ENCODE results near the gene SERPINB6. TPM values are rescaled to one million over a fixed set of nuclear protein-coding genes. Genes with fewer than 3 reads are reported as not detected.
"Not testable (repeated sequence)": the region's sequence is repeated elsewhere in the genome, so short reads cannot be mapped to it uniquely, and the experiment has no call there.

Gene SERPINB6
- polyA plus RNA-seq, 6 donors from 2014 or later, result 30.2 to 90.6 (median 71.2) TPM

DNA sequence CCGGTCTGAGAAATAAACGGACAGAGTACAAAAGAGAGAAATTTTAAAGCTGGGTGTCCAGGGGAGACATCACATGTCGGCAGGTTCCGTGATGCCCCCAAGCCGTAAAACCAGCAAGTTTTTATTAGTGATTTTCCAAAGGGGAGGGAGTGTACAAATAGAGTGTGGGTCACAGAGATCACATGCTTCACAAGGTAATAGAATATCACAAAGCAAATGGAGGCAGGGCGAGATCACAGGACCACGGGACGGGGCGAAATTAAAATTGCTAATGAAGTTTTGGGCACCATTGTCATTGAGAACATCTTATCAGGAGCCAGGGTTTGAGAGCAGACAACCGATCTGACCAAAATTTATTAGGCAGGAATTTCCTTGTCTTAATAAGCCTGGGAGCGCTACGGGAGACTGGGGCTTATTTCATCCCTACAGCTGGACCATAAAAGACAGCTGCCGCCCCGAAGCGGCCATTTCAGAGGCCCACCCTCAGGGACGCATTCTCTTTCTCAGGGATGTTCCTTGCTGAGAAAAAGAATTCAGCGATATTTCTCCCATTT is 37.4 kb upstream of the SERPINB6 start:
- H3K4me1 Mint-ChIP-seq; H3K4me3 Mint-ChIP-seq; H3K27ac Mint-ChIP-seq; DNase-seq; ATAC-seq (ENCODE audit: low read depth in 2 of 2); H3K27me3 Mint-ChIP-seq: not testable (repeated sequence)
- Mint-ChIP-seq H3K9me3 (peaks cover 5 to 40% (median 33%) of the 10 kb centered on the region in 7 donors), H3K36me3 (peaks cover 39 to 54% of the 10 kb centered on the region in 2 donors)

DNA sequence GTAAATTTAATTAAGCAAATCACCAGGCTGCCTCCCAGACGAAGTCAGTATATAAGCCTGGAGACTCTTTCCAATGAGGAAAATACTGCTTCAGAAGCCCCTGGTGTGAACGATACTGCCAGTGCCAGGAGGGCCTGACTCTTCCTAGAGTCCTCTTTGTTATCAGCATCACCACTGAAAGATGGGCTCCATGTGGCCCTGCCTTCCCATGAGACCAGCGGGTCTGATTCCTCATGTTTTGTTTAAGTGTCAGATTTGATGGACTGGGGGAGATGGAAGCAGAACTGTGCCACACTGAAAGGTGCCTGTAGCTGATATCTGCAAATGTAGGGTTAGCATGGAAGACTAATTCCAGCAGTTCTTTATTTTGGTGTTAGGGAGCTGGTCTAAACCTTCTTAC is 36.2 kb upstream of the SERPINB6 start:
- no peaks in the 10 kb centered on the region for H3K27me3 Mint-ChIP-seq
- DNase-seq, result no peak
- H3K36me3 Mint-ChIP-seq, result peaks cover 33 to 50% of the 10 kb centered on the region in 2 donors
- H3K4me3 Mint-ChIP-seq, result no peak overlapping the region
- H3K9me3 Mint-ChIP-seq, result peaks cover 5 to 35% (median 27%) of the 10 kb centered on the region in 7 donors
- no peak overlapping the region for H3K27ac Mint-ChIP-seq
- no peak for ATAC-seq (ENCODE audit: low read depth in 2 of 2)
- H3K4me1 Mint-ChIP-seq, result peaks cover 0 to 5% (median 0%) of the 10 kb centered on the region in 3 donors

DNA sequence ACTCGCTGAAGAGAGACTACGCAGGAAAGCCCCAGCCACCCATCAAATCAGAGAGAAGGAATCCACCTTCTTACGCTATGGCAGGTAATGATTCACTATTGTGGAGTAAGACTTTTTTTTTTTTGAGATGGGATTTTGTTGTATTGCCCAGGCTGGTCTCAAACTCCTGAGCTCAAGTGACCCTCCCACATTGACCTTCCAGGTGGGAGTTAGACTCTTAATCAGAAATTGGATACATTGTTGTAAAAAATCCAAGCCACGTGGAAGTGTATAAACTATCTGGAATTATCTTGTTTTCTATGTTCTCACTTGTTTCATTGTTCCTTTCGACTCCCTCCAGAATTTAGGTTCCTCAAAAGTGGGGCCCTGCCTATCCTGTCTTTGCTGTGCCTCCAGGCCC is 35.1 kb upstream of the SERPINB6 start:
- Mint-ChIP-seq H3K9me3 (peaks cover 5 to 24% (median 16%) of the 10 kb centered on the region in 7 donors), H3K4me3 (no peak overlapping the region), H3K27ac (no peak overlapping the region), H3K36me3 (peaks cover 24 to 39% of the 10 kb centered on the region in 2 donors), H3K4me1 (peaks cover 0 to 7% (median 4%) of the 10 kb centered on the region in 3 donors), H3K27me3 (no peaks in the 10 kb centered on the region)
- DNase-seq, result no peak
- no peak for ATAC-seq (ENCODE audit: low read depth in 2 of 2)

DNA sequence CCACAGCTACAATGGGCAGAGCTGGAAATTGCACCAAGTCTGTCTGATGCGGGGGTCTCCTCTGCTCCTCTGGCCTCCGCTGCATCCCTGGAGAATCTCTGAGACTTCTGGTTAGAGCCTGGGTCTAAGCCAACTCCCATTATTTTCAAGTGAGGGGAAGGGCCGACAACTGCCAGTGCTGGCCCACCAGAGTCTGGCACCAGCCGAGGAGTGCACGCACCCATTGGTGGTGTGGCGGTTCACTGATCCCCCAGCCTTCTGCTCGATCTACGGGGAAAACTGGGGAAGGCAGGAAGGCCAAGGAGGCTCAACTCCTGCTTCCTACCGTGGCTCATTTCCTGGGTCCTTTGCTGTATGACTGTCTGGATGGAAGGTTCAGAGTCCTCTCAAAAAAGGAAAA is 34.5 kb upstream of the SERPINB6 start:
- H3K36me3 Mint-ChIP-seq, result peaks cover 18 to 33% of the 10 kb centered on the region in 2 donors
- DNase-seq (no peak), ATAC-seq (ENCODE audit: low read depth in 2 of 2) (no peak)
- H3K4me1 Mint-ChIP-seq, result peaks cover 4 to 7% (median 4%) of the 10 kb centered on the region in 3 donors
- peaks cover 5 to 20% (median 10%) of the 10 kb centered on the region in 7 donors for H3K9me3 Mint-ChIP-seq
- H3K27ac Mint-ChIP-seq, result no peak overlapping the region
- H3K27me3 Mint-ChIP-seq, result no peaks in the 10 kb centered on the region
- no peak overlapping the region for H3K4me3 Mint-ChIP-seq

DNA sequence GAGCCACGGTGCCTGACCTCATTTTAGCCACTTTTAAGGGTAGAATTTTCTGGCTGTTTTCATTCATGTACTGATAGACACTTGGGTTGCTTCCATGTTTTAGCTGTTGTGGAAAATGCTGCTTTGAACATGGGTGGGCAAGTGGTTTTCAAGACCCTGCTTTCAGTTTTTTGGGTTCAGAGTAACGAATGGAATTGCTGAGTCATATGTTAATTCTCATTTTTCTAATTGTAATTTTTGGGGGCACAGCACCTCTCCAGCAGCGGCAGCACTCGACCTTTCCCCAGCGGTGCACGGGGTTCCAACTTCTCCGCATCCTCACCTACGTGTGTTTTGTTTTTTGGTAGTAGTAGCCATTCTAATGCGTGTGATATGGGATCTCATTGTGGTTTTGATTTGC is 33.7 kb upstream of the SERPINB6 start:
- Mint-ChIP-seq H3K27me3 (no peaks in the 10 kb centered on the region), H3K36me3 (peaks cover 10 to 25% of the 10 kb centered on the region in 2 donors), H3K4me3 (peak overlapping the region in 1 of 8 donors; percentile 24), H3K4me1 (peaks cover 4 to 9% (median 7%) of the 10 kb centered on the region in 3 donors), H3K9me3 (peaks cover 0 to 12% (median 3%) of the 10 kb centered on the region in 7 donors), H3K27ac (no peak overlapping the region)
- no peak for ATAC-seq (ENCODE audit: low read depth in 2 of 2)
- DNase-seq, result no peak

DNA sequence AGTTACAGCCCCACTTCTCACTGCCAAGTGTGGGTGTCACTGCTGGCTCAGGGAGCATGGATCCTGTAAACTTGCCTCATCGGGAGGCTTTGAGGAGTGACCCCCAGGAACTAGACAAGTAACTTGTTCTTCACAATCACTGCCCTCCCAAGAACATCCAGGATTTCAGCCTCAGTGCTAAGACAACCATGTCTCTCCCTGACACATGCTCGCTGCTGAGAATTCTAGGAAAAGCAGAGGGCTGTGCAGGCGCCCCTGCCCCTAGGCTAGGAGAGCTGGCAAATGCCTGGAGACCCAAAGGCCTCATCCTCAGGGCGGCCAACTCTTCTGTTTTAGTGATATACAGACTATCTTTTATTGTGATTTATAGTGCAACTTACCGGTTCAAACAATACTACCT is 31.9 kb upstream of the SERPINB6 start:
- Mint-ChIP-seq H3K4me3 (peak overlapping the region in 2 of 8 donors; percentile 26 to 43), H3K36me3 (peaks cover 7 to 12% of the 10 kb centered on the region in 2 donors), H3K4me1 (peaks cover 14 to 20% (median 17%) of the 10 kb centered on the region in 3 donors)
- H3K9me3 Mint-ChIP-seq; ATAC-seq (ENCODE audit: low read depth in 2 of 2); H3K27ac Mint-ChIP-seq; H3K27me3 Mint-ChIP-seq; DNase-seq: not testable (repeated sequence)

DNA sequence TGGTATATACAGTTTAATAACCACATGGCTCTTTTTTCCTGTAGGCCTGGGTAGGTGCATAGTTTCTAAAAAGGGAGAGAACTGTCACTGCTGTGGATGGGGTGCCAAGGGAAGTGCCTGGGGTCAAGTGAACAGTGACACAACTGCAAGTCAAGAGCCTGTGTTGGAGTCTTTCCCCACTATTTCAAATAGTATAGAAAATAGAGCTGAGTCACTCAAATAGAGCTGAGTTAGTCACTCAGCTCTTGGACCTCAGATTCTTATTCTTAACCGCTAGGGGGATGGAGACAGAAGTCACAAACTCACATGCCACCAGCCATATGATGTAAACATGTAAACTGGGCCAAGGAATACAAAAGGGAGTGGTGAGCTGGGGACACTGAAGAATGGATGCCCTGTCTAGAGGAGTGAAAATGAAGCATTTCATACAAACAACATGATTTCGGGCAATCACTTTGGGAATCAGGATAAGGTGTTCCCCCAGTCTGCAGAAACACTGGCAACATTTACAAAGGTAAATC is 30.5 kb upstream of the SERPINB6 start:
- Mint-ChIP-seq H3K27me3 (no peaks in the 10 kb centered on the region), H3K9me3 (no peaks in the 10 kb centered on the region), H3K27ac (no peak overlapping the region), H3K4me3 (peak overlapping the region in 4 of 8 donors; percentile 13 to 88 (median 22)), H3K36me3 (peaks cover 5 to 8% of the 10 kb centered on the region in 2 donors), H3K4me1 (peaks cover 14 to 24% (median 17%) of the 10 kb centered on the region in 3 donors)
- DNase-seq (peak; percentile 21), ATAC-seq (ENCODE audit: low read depth in 2 of 2) (no peak)

DNA sequence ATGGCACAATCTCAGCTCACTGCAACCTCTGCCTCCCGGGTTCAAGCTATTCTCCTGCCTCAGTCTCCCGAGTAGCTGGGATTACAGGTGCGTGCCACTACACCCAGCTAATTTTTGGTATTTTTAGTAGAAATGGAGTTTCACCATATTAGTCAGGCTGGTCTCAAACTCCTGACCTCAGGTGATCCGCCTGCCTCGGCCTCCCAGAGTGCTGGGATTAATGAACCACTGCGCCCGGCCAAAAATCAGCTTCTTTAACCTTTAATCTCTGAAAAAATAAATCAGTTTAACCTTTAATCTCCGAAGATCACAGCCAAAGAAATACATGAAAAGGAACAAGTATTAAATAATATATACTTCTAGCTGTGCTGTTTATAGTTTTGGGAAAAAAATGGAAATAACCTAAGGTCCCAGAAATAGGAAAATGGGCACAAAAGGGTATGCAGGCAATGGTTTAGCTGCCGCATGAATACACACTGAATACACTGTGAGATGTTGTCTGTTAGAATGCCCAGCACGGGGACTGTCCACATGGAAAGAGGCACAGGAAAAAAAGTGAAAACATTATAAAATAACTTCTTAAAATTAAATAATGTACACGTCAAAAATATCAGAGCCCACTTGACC is 29.9 kb upstream of the SERPINB6 start:
- DNase-seq (no peak), ATAC-seq (ENCODE audit: low read depth in 2 of 2) (no peak)
- H3K4me1 Mint-ChIP-seq, result peaks cover 14 to 25% (median 17%) of the 10 kb centered on the region in 3 donors
- H3K36me3 Mint-ChIP-seq, result peaks cover 0 to 5% of the 10 kb centered on the region in 2 donors
- peak overlapping the region in 1 of 6 donors; percentile 47 for H3K27ac Mint-ChIP-seq
- no peaks in the 10 kb centered on the region for H3K9me3 Mint-ChIP-seq
- no peaks in the 10 kb centered on the region for H3K27me3 Mint-ChIP-seq
- peak overlapping the region; percentile 65 to 93 (median 88) for H3K4me3 Mint-ChIP-seq

DNA sequence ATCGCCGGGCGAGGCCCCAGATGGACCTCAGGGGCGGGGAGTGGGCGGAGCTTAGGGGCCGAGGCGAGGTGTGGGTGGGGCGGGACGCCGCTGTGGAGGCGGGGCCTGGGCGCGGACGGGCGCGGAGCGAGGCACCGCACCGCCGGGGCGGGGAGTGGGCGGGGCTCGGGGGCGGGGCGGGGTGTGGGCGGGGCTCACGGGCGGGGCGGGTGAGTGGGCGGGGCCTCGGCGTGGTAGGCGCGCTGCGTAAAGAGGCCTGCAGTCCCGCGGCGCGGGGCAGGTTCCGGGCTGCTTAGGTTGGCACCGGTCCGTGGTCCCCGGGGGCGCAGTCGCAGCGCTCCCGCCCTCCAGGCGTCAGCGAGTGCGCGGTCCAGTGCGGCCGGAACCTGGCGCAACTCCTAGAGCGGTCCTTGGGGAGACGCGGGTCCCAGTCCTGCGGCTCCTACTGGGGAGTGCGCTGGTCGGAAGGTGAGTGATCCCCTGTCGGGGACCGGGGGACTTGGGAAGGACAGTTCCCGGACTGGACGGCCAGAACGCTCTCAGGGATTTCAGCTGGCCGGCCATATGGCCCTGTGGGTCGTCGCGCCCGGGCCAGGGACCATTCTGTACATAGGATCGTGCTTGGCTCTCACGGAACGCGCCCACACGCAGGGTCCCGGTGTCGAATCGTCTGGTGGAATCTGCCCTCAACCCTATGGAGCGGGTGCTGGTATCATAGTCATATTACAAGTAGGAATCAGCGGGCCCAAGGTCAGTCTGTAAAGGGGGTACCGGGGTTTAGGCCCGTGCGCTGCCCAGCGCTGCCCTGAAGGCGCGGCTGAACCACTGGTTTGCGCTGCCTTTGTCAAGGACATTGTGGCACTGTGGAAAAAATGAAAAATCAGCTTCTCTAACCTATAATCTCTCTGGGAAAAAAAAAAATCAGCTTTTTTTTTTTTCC is 28.5 kb upstream of the SERPINB6 start, which contains the start of gene NQO2:
Gene NQO2, plus strand, starts transcription at position 277 of the 940 bp plus-strand sequence. CDS start 6,659 bp downstream, outside the sequence.
- Mint-ChIP-seq H3K27me3 (no peaks in the 10 kb centered on the region), H3K9me3 (no peaks in the 10 kb centered on the region), H3K4me3 (peak within 1 kb of the TSS; percentile 80 to 94 (median 90))

DNA sequence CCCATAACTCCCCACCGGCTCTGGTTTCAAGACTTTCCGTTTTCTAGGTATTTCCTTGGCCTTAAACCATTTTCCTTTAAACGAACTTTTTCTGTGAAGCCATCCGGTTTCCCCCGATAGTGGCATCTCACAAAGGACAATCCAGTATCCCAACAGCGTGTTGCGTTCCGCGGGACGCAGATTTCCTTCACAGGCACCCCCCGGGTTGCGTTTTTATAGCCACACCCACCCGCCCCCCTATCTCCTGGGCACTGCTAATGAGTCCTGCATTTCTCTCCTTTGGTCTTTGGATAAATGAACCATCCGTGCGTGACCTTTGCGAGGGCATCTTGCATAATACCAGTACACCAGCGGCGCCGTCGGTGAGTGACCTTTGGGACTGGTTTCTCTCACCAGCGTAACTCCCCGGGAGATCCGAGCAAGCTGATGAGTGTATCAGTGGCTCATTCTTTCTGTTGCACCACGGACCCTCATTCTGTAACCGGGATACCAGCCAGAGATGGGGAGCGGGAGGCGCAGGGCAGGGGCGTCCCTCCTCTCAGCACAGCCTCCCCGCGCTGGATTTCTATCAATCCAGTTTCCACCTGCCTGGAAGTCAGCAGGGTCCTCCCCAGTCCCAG is 27.7 kb upstream of the SERPINB6 start:
- Mint-ChIP-seq H3K4me3 (peak overlapping the region; percentile 80 to 94 (median 89)), H3K27me3 (no peaks in the 10 kb centered on the region), H3K4me1 (peaks cover 14 to 25% (median 17%) of the 10 kb centered on the region in 3 donors), H3K9me3 (no peaks in the 10 kb centered on the region), H3K27ac (peak overlapping the region in 3 of 6 donors; percentile 86 to 92 (median 88)), H3K36me3 (no peaks in the 10 kb centered on the region)
- DNase-seq, result no peak
- ATAC-seq (ENCODE audit: low read depth in 2 of 2), result peak; percentile 7 to 23

More for the DNA sequence above, 28.5 kb upstream of the SERPINB6 start, which contains the start of gene NQO2:
- DNase-seq, result peak; percentile 82
- Mint-ChIP-seq H3K4me1 (peaks cover 14 to 25% (median 17%) of the 10 kb centered on the region in 3 donors), H3K36me3 (no peaks in the 10 kb centered on the region), H3K27ac (peak within 1 kb of the TSS; percentile 49 to 93 (median 87))
- ATAC-seq (ENCODE audit: low read depth in 2 of 2), result peak; percentile 71 to 77

DNA sequence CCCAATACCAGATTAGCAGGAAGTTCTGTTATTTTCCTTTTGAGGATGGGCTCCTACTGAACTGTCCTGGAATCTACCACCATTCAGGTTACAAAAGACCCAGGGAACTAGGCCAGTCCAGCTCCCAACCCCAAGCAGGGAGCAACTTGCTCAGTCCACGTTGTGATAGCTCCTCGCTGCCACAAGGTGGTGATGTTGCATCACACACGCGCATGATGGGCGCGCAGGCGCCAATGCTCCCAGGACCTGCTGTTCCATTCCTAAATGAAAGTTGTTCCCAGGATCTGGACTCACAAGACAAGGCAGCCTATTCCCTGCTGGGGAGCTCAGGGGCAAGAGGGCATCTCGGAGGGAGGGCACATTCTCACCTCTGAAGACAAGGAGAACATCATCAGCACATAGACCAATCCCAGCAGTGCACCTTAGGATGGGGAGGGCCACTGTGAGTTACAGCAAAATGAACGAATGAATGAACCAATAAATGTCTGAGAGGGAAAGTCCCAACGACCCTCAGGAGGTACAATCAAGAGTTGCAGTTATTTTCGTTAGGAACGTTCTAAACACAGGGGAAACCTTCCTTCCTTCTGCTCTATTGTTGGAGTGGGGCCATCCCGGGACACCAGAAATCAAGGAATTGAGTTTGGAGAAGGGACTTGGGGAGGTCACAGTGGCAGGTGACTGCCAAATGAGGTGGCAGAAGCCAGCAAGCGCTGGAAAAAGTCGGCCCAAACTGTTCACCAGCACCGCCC is 27.1 kb upstream of the SERPINB6 start:
- ATAC-seq (ENCODE audit: low read depth in 2 of 2) (peak; percentile 58 to 68), DNase-seq (peak; percentile 72)
- not testable (repeated sequence) for H3K27me3 Mint-ChIP-seq, H3K36me3 Mint-ChIP-seq, H3K9me3 Mint-ChIP-seq
- Mint-ChIP-seq H3K4me3 (peak overlapping the region; percentile 80 to 94 (median 89)), H3K27ac (peak overlapping the region in 3 of 6 donors; percentile 62 to 92 (median 88)), H3K4me1 (peaks cover 14 to 25% (median 17%) of the 10 kb centered on the region in 3 donors)

DNA sequence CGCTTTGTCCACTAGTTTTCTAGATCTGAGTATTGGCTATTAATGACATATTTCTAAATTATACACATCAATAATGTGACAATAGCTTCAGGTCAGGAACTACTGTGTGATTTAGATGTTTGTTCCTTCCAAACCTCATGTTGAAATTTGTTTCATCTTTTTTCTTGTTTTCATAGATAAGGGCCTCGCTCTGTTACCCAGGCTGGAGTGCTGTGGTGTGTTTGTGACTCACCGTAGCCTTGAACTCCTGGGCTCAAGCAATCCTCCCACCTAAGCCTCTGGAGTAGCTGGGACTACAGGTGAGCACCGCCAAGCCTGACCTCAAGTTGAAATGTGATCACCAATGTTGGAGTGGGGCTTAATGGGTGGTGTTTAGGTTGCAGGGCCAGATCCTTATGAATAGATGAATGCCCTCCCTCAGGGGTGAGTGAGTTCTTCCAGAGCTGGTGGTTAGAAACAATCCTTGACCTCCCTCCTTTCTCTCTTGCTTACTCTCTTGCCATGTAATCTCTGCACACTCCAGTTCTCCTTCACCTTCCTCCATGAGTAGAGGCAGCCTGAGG is 22.5 kb upstream of the SERPINB6 start:
- Mint-ChIP-seq H3K9me3 (no peaks in the 10 kb centered on the region), H3K27ac (peak overlapping the region in 1 of 6 donors; percentile 6)

More for the DNA sequence above, 22.5 kb upstream of the SERPINB6 start:
- ATAC-seq (ENCODE audit: low read depth in 2 of 2) (no peak), DNase-seq (no peak)
- Mint-ChIP-seq H3K4me1 (peaks cover 10 to 22% (median 17%) of the 10 kb centered on the region in 3 donors), H3K4me3 (peak overlapping the region in 1 of 8 donors; percentile 11), H3K27me3 (no peaks in the 10 kb centered on the region), H3K36me3 (no peaks in the 10 kb centered on the region)

Measured in naive B cell (primary cell).